ENCODE measurements around the gene KLHL21. TPM values are rescaled to one million over a fixed set of nuclear protein-coding genes. Genes with fewer than 3 reads are reported as not detected.
"Not testable (repeated sequence)": the region's sequence is repeated elsewhere in the genome, so short reads cannot be mapped to it uniquely, and the experiment has no call there.

The KLHL21 gene
- total RNA-seq, 2 donors from 2014 or later, result 9.4 TPM

DNA sequence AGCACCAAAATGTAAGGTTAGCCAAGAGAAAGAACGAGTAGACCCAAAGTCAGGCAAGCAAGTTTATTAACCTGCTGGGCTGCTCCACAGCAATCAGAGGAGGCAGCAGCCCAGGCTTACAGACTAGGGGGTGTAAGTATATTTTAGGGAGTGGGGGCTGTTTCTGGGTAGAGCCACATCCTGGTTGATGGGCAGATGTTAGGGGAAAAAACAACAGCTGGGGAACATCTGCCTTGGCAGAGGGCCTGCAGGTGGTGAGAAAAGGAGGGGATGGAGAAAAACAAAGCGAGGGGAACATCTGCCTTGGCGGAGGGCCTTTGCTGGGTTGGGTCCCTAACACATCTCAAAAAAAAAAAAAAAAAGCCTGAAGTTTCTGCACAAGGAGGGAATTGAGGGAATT lies 32.6 kb downstream of the KLHL21 start:
- H3K9ac ChIP-seq (ENCODE audit: low read depth in 2 of 2, low read length in 2 of 2), result no peak overlapping the region
- H3K27ac ChIP-seq, result no peak overlapping the region
- H3K27me3 ChIP-seq, result no peaks in the 10 kb centered on the region
- no peak for DNase-seq
- no peaks in the 10 kb centered on the region for H3K9me3 ChIP-seq
- no peak overlapping the region for H3K4me3 ChIP-seq
- H3K36me3 ChIP-seq, result no peaks in the 10 kb centered on the region
- no peaks in the 10 kb centered on the region for H3K4me1 ChIP-seq
- intact Hi-C loops (cut with DNase I), result no loop called here
- TF ChIP-seq, protein P1, sequence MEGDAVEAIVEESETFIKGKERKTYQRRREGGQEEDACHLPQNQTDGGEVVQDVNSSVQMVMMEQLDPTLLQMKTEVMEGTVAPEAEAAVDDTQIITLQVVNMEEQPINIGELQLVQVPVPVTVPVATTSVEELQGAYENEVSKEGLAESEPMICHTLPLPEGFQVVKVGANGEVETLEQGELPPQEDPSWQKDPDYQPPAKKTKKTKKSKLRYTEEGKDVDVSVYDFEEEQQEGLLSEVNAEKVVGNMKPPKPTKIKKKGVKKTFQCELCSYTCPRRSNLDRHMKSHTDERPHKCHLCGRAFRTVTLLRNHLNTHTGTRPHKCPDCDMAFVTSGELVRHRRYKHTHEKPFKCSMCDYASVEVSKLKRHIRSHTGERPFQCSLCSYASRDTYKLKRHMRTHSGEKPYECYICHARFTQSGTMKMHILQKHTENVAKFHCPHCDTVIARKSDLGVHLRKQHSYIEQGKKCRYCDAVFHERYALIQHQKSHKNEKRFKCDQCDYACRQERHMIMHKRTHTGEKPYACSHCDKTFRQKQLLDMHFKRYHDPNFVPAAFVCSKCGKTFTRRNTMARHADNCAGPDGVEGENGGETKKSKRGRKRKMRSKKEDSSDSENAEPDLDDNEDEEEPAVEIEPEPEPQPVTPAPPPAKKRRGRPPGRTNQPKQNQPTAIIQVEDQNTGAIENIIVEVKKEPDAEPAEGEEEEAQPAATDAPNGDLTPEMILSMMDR (IDR thresholded peaks at IDR 0.05), result no peak

DNA sequence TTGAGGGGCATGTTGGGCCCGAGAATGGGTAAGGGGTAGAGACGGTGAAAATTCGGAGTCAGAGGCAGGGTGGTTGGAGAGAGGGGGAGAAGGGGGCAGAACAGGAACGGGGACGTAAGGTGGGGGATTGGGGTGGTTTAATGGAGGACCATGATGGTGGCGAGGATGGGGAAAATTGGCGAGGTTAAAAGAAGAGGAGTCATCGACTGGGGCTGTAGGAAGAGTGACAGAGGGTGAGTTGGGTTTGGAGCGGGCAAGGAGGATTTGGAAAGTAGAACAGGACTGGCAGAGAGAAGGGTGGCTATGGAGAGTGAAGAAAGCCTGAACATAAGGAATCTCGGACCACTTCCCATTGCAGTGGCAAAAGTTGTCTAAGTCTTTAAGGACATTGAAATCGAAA lies 33.6 kb downstream of the KLHL21 start:
- H3K9me3 ChIP-seq, result no peaks in the 10 kb centered on the region
- intact Hi-C loops (cut with DNase I), result no loop called here
- TF ChIP-seq, protein P1 (IDR thresholded peaks at IDR 0.05), result no peak
- H3K9ac ChIP-seq (ENCODE audit: low read depth in 2 of 2, low read length in 2 of 2), result no peak overlapping the region
- H3K27ac ChIP-seq, result no peak overlapping the region
- no peak overlapping the region for H3K4me3 ChIP-seq
- no peaks in the 10 kb centered on the region for H3K36me3 ChIP-seq
- DNase-seq, result no peak
- no peaks in the 10 kb centered on the region for H3K4me1 ChIP-seq
- no peaks in the 10 kb centered on the region for H3K27me3 ChIP-seq

DNA sequence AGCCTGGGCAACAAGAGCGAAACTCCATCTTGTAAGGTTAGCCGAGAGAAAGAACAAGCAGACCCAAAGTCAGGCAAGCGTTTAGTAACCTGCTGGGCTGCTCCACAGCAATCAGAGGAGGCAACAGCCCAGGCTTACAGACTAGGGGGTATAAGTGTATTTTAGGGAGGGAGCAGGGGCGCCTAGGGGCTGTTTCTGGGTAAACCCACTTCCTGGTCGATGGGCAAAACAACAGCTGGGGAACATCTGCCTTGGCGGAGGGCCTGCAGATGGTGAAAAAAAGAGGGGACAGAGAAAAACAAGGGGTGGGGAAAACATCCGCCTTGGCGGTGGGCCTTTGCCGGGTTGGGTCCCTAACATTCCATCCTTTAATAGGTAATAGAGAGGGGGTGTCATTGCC lies 42.4 kb downstream of the KLHL21 start:
- Histone ChIP-seq H3K36me3 (no peaks in the 10 kb centered on the region), H3K9me3 (no peaks in the 10 kb centered on the region), H3K27me3 (no peaks in the 10 kb centered on the region), H3K4me3 (no peak overlapping the region), H3K27ac (no peak overlapping the region), H3K4me1 (no peaks in the 10 kb centered on the region), H3K9ac (ENCODE audit: low read depth in 2 of 2, low read length in 2 of 2) (no peak overlapping the region)
- intact Hi-C loops (cut with DNase I), result no loop called here
- DNase-seq, result no peak
- TF ChIP-seq, protein P1 (IDR thresholded peaks at IDR 0.05), result no peak

DNA sequence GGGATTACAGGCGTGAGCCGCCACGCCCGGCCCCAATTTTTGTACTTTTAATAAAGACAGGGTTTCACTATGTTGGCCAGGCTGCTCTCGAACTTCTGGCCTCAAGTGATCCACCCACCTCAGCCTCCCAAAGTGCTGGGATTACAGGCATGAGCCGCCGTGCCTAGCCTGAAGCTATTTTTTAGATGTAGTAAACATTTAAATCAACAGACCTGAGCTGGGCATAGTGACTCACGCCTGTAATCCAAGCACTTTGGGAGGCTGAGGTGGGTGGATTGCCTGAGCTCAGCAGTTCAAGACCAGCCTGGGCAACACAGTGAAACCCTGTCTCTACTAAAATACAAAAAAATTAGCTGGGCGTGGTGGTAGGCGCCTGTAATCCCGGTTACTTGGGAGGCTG lies 43.5 kb downstream of the KLHL21 start:
- not testable (repeated sequence) for H3K27me3 ChIP-seq; H3K9ac ChIP-seq (ENCODE audit: low read depth in 2 of 2, low read length in 2 of 2); H3K4me3 ChIP-seq; DNase-seq; H3K9me3 ChIP-seq; H3K36me3 ChIP-seq; H3K27ac ChIP-seq; H3K4me1 ChIP-seq
- intact Hi-C loops (cut with DNase I), result loop anchor here (10.0 kb wide), 1 partner anchor 76 kb away; no protein-coding TSS in a partner anchor

DNA sequence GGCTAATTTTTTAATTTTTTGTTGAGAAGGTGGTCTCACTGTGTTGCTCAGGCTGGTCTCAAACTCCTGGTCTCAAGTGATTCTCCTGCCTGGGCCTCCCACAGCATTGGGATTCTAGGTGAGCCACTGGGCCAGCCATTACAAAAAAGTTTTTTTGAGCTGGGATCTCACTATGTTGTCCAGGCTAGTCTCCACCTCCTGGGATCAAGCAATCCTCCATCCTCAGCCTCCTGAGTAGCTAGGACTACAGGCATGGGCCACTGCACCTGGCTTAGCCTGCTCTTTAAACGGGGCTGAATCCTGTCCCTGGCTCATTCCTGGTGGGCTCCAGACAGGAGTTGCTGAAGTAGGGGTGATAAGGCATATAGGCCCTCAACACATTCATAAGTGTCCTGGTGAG lies 45.1 kb downstream of the KLHL21 start:
- peaks cover 3% of the 10 kb centered on the region for H3K4me1 ChIP-seq
- intact Hi-C loops (cut with DNase I), result loop anchor here (10.0 kb wide), 1 partner anchor 77 kb away; no protein-coding TSS in a partner anchor
- no peaks in the 10 kb centered on the region for H3K9me3 ChIP-seq
- no peak overlapping the region for H3K27ac ChIP-seq
- TF ChIP-seq, protein P1 (IDR thresholded peaks at IDR 0.05), result no peak
- DNase-seq, result no peak
- no peaks in the 10 kb centered on the region for H3K36me3 ChIP-seq
- no peak overlapping the region for H3K4me3 ChIP-seq
- no peaks in the 10 kb centered on the region for H3K27me3 ChIP-seq
- H3K9ac ChIP-seq (ENCODE audit: low read depth in 2 of 2, low read length in 2 of 2), result no peak overlapping the region

DNA sequence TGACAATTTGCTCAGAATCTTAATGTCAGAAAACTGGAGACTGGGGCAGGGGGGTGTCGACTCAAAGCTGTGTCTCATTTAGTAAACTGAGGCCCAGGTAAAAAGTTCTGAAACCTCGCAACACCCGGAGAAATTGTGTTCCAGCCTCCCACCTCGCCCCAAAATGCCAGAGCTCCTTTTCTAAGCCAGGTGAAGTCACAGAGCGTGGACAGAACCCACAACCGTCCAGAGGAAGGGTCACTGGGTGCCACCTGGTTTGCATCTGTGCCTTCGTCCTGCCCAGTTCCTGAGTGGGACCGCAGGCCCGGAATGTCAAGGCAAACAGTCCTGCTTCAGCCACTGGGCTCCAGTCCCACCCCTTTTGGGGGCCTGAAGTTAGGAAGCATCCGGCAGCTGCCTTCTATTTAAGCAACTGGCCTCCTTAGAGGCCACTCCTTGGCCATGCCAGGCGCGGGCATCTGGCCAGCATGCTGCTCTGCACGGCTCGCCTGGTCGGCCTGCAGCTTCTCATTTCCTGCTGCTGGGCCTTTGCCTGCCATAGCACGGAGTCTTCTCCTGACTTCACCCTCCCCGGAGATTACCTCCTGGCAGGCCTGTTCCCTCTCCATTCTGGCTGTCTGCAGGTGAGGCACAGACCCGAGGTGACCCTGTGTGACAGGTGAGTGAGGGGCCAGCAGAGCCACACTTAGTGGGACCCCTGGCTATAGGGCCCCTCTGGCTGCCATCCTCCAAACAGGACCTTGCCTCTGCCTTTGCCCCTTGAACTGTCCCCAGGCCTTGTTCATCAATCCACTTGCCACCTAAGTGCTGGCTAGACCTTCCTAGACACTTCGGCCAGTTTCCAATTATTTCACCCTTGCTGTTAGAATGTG lies 47.5 kb downstream of the KLHL21 start, which contains the start of gene TAS1R1:
TAS1R1 (plus strand) TSS at position 401 of the 872 bp plus-strand sequence; CDS start at position 468, 67 bp downstream.
- no peaks in the 10 kb centered on the region for H3K27me3 ChIP-seq
- no peaks in the 10 kb centered on the region for H3K36me3 ChIP-seq
- peak within 1 kb of the TSS; percentile 90 to 98 for H3K9ac ChIP-seq (ENCODE audit: low read depth in 2 of 2, low read length in 2 of 2)
- peak within 1 kb of the TSS; percentile 36 for H3K27ac ChIP-seq
- H3K9me3 ChIP-seq, result no peaks in the 10 kb centered on the region
- TF ChIP-seq, protein P1 (IDR thresholded peaks at IDR 0.05), result no peak
- H3K4me3 ChIP-seq, result peak within 1 kb of the TSS; percentile 100
- H3K4me1 ChIP-seq, result peaks cover 3% of the 10 kb centered on the region
- intact Hi-C loops (cut with DNase I), result loop anchor here (10.0 kb wide), 1 partner anchor 80 kb away; no protein-coding TSS in a partner anchor
- DNase-seq, result no peak
